Ovary (tissue), 3 donors: ENCODE results near the gene IGSF11.
"Not testable (repeated sequence)": the region's sequence is repeated elsewhere in the genome, so short reads cannot be mapped to it uniquely, and the experiment has no call there.

Experiments
- CTCF ChIP-seq, 3 donors: fragments of 450-650 bp in 2 of 3; fragments of 200-600 bp in 1 of 3; IDR thresholded peaks; one replicate each; pipeline versions ENCODE4 v1.5.1 to v1.8.0; 2016 to 2022; ENCODE audit warnings: antibody characterized with exemption in 3 of 3, mild to moderate bottlenecking in 1 of 3
- POLR2A ChIP-seq: fragments of 450-650 bp; IDR thresholded peaks from one replicate; pipeline ENCODE4 v1.6.1; 2017; ENCODE audit warnings: antibody characterized with exemption, mild to moderate bottlenecking, moderate library complexity
- donor health status: DM: no; HTN: no; CAD: no.

- TF ChIP-seq POLR2A; CTCF (IDR thresholded peaks at IDR 0.05): not testable (repeated sequence)
Measured at GRCh38 chr3:118975476-118975875, 59.2 kb downstream of the IGSF11 start.
